HG03064 (cell line): ENCODE results near the gene CDH13.

Experiments
- ATAC-seq: cut with Tn5 transposase; IDR thresholded peaks from one replicate; pipeline ENCODE4 v1.9.1; 2021; ENCODE audit warnings: low read depth; ENCODE audit not compliant: unreplicated experiment

Gene CDH13

GRCh38 chr16:83136419-83136818, 509.6 kb downstream of the CDH13 start:
- no peak for ATAC-seq

- no peak for ATAC-seq
Observed at GRCh38 chr16:83136924-83137323, 510.2 kb downstream of the CDH13 start.

- ATAC-seq: no peak
Observed at GRCh38 chr16:83137326-83137781, 510.6 kb downstream of the CDH13 start.

GRCh38 chr16:83137894-83138293, 511.1 kb downstream of the CDH13 start:
- no peak for ATAC-seq

- ATAC-seq: no peak
Observed at GRCh38 chr16:83138512-83138911, 511.7 kb downstream of the CDH13 start.

- ATAC-seq: no peak
Observed at GRCh38 chr16:83138976-83139690, 512.4 kb downstream of the CDH13 start.

GRCh38 chr16:83143788-83144187, 517.0 kb downstream of the CDH13 start:
- ATAC-seq: no peak

- no peak for ATAC-seq
Observed at GRCh38 chr16:83145297-83145696, 518.5 kb downstream of the CDH13 start.

GRCh38 chr16:83147244-83147643, 520.5 kb downstream of the CDH13 start:
- no peak for ATAC-seq

- no peak for ATAC-seq
Observed at GRCh38 chr16:83158320-83158957, 531.7 kb downstream of the CDH13 start.

GRCh38 chr16:83159049-83159448, 532.3 kb downstream of the CDH13 start:
- no peak for ATAC-seq

- ATAC-seq: no peak
Observed at GRCh38 chr16:83160287-83161020, 533.7 kb downstream of the CDH13 start.

GRCh38 chr16:83162791-83163190, 536.0 kb downstream of the CDH13 start:
- ATAC-seq: no peak

- ATAC-seq: no peak
Observed at GRCh38 chr16:83164816-83165215, 538.0 kb downstream of the CDH13 start.

- ATAC-seq: no peak
Observed at GRCh38 chr16:83171396-83171795, 544.6 kb downstream of the CDH13 start.

GRCh38 chr16:83174671-83175070, 547.9 kb downstream of the CDH13 start:
- no peak for ATAC-seq

GRCh38 chr16:83176802-83177201, 550.0 kb downstream of the CDH13 start:
- no peak for ATAC-seq

GRCh38 chr16:83185902-83186301, 559.1 kb downstream of the CDH13 start:
- no peak for ATAC-seq

- no peak for ATAC-seq
Observed at GRCh38 chr16:83187405-83187804, 560.6 kb downstream of the CDH13 start.

GRCh38 chr16:83196796-83197195, 570.0 kb downstream of the CDH13 start:
- ATAC-seq: no peak

- no peak for ATAC-seq
Observed at GRCh38 chr16:83197450-83197849, 570.7 kb downstream of the CDH13 start.

- no peak for ATAC-seq
Observed at GRCh38 chr16:83198977-83199376, 572.2 kb downstream of the CDH13 start.
